ENCODE results near the gene SERPINA9. TPM values are rescaled to one million over a fixed set of nuclear protein-coding genes. Genes with fewer than 3 reads are reported as not detected.

The SERPINA9 gene
- not detected in 5 replicates for total RNA-seq (2022; extraction: Qiagen RNA extraction; ENCODE audit: low read depth)

GRCh38 chr14:94476023-94476422, at the start of gene SERPINA9:
Gene SERPINA9, minus strand, starts transcription at chr14:94476197. Its CDS starts 6,357 bp downstream, at chr14:94469840.

GRCh38 chr14:94509356-94509755, 33.4 kb upstream of the SERPINA9 start, which contains the start of gene SERPINA12:
Gene SERPINA12, minus strand, starts transcription at chr14:94509469. Its CDS starts 11,072 bp downstream, at chr14:94498397.

Other genes starting within 250 kb of the SERPINA9 start
- gene SERPINA10, start 182.9 kb downstream of the SERPINA9 start, total RNA-seq (2022; extraction: Qiagen RNA extraction; ENCODE audit: low read depth): not detected in 5 replicates
- gene SERPINA6, start 152.9 kb downstream of the SERPINA9 start, total RNA-seq (2022; extraction: Qiagen RNA extraction; ENCODE audit: low read depth): 0.80 to 1.0 TPM (median 0.93 TPM) in 5 replicates
- gene SERPINA2, start 109.5 kb downstream of the SERPINA9 start, total RNA-seq (2022; extraction: Qiagen RNA extraction; ENCODE audit: low read depth): not detected in 5 replicates
- 0.72 to 1.2 TPM (median 0.83 TPM) in 5 replicates for gene SERPINA1, start 87.6 kb downstream of the SERPINA9 start, total RNA-seq (2022; extraction: Qiagen RNA extraction; ENCODE audit: low read depth)
- not detected in 5 replicates for gene SERPINA11, start 23.4 kb downstream of the SERPINA9 start, total RNA-seq (2022; extraction: Qiagen RNA extraction; ENCODE audit: low read depth)
- not detected in 5 replicates for gene SERPINA12, start 33.3 kb upstream of the SERPINA9 start, total RNA-seq (2022; extraction: Qiagen RNA extraction; ENCODE audit: low read depth)
- gene SERPINA4, start 85.2 kb upstream of the SERPINA9 start, total RNA-seq (2022; extraction: Qiagen RNA extraction; ENCODE audit: low read depth): not detected in 5 replicates
- 0.12 to 0.21 TPM in 2 of 5 replicates, not detected in the others for gene SERPINA5, start 105.2 kb upstream of the SERPINA9 start, total RNA-seq (2022; extraction: Qiagen RNA extraction; ENCODE audit: low read depth)
- 10.4 to 12.3 TPM (median 11.0 TPM) in 5 replicates for gene SERPINA3, start 136.2 kb upstream of the SERPINA9 start, total RNA-seq (2022; extraction: Qiagen RNA extraction; ENCODE audit: low read depth)